HepG2 (cell line): ENCODE results near the gene UNC50. TPM values are rescaled to one million over a fixed set of nuclear protein-coding genes. Genes with fewer than 3 reads are reported as not detected.
A peak's percentile ranks its signal among the peaks of the same experiment; 100 is the strongest.

ENCODE experiments used
- ARNT2 ChIP-seq: sonication (generic); formaldehyde crosslinking; IDR thresholded peaks from 2 replicates; pipeline ENCODE4 v1.8.0; 2022; ENCODE audit warnings: mild to moderate bottlenecking, low read depth, missing genetic modification reagents, moderate library complexity
- ATF4 ChIP-seq, 2 experiments: fragments of 450-650 bp in 1 of 2; sonication (generic) in 1 of 2; formaldehyde crosslinking; IDR thresholded peaks; 2 replicates each; pipeline versions ENCODE4 v1.5.0 to v1.8.0; 2020 to 2022; ENCODE audit warnings: mild to moderate bottlenecking in 1 of 2, missing genetic modification reagents in 1 of 2
- BATF2 ChIP-seq: sonication (generic); formaldehyde crosslinking; IDR thresholded peaks from 2 replicates; pipeline ENCODE4 v1.8.0; 2022; ENCODE audit warnings: mild to moderate bottlenecking, missing genetic modification reagents, moderate library complexity
- EHMT2 ChIP-seq: fragments of 200-600 bp; sonication (generic); IDR thresholded peaks from 2 replicates; pipeline ENCODE4 v1.7.0; 2017; ENCODE audit warnings: antibody characterized with exemption, low read depth, low read length, borderline replicate concordance
- ETS1 ChIP-seq: sonication (generic); formaldehyde crosslinking; IDR thresholded peaks from 2 replicates; pipeline ENCODE4 v1.4.0; 2020; ENCODE audit warnings: missing genetic modification reagents
- FOXA1 ChIP-seq, 2 experiments: fragments of 450-650 bp in 1 of 2; sonication (generic) in 1 of 2; formaldehyde crosslinking in 1 of 2; IDR thresholded peaks; 2 replicates each; pipeline versions ENCODE4 v1.4.0 to v1.6.1; 2016 to 2020; ENCODE audit warnings: missing genetic modification reagents in 1 of 2
- GATAD2A ChIP-seq: IDR thresholded peaks from 2 replicates; pipeline ENCODE4 v1.6.1; 2016
- HNRNPL ChIP-seq: fragments of 200-400 bp; formaldehyde crosslinking; IDR thresholded peaks from 2 replicates; pipeline ENCODE4 v1.6.1; 2017; ENCODE audit warnings: mild to moderate bottlenecking, low read depth, low read length
- IKZF5 ChIP-seq: IDR thresholded peaks from 2 replicates; pipeline ENCODE4 v1.6.1; 2018; ENCODE audit warnings: missing genetic modification reagents, mild to moderate bottlenecking, missing compliant biosample characterization
- ISL2 ChIP-seq: sonication (generic); formaldehyde crosslinking; IDR thresholded peaks from 2 replicates; pipeline ENCODE4 v1.5.0; 2020; ENCODE audit warnings: missing genetic modification reagents
- KLF15 ChIP-seq: sonication (generic); formaldehyde crosslinking; IDR thresholded peaks from 2 replicates; pipeline ENCODE4 v1.8.1; 2023; ENCODE audit warnings: borderline replicate concordance, mild to moderate bottlenecking, inconsistent platforms, missing genetic modification reagents, mixed read lengths
- MTF1 ChIP-seq: sonication (generic); formaldehyde crosslinking; IDR thresholded peaks from 2 replicates; pipeline ENCODE4 v1.5.0; 2020; ENCODE audit warnings: missing genetic modification reagents
- NR2F2 ChIP-seq: IDR thresholded peaks from 2 replicates; pipeline ENCODE4 v1.6.1; 2012; ENCODE audit warnings: low read depth, inconsistent platforms, borderline replicate concordance
- RBM22 ChIP-seq: fragments of 200-400 bp; formaldehyde crosslinking; optimal IDR thresholded peaks from 2 replicates; pipeline ENCODE3; 2017; ENCODE audit warnings: mild to moderate bottlenecking, low read length, moderate library complexity
- SOX5 ChIP-seq: IDR thresholded peaks from 2 replicates; pipeline ENCODE4 v1.6.1; 2016; ENCODE audit warnings: borderline replicate concordance
- SRSF1 ChIP-seq: fragments of 200-400 bp; formaldehyde crosslinking; optimal IDR thresholded peaks from 2 replicates; pipeline ENCODE3; 2017; ENCODE audit warnings: mild to moderate bottlenecking, low read depth, low read length, moderate library complexity
- YEATS2 ChIP-seq: sonication (generic); formaldehyde crosslinking; IDR thresholded peaks from 2 replicates; pipeline ENCODE4 v1.4.0; 2020; ENCODE audit warnings: missing genetic modification reagents, borderline replicate concordance
- ZFP62 ChIP-seq: sonication (generic); formaldehyde crosslinking; IDR thresholded peaks from 2 replicates; pipeline ENCODE4 v1.4.0; 2020; ENCODE audit warnings: missing genetic modification reagents
- ZNF331 ChIP-seq: sonication (generic); formaldehyde crosslinking; IDR thresholded peaks from 2 replicates; pipeline ENCODE4 v1.4.0; 2020; ENCODE audit warnings: missing genetic modification reagents
- ZNF350 ChIP-seq: sonication (generic); formaldehyde crosslinking; IDR thresholded peaks from 2 replicates; pipeline ENCODE4 v1.4.0; 2020; ENCODE audit warnings: mild to moderate bottlenecking, low read depth, missing genetic modification reagents, borderline replicate concordance
- ZNF362 ChIP-seq: sonication (generic); formaldehyde crosslinking; IDR thresholded peaks from 2 replicates; pipeline ENCODE4 v1.4.0; 2020; ENCODE audit warnings: missing genetic modification reagents, mild to moderate bottlenecking, borderline replicate concordance
- ZNF430 ChIP-seq: sonication (generic); formaldehyde crosslinking; IDR thresholded peaks from 2 replicates; pipeline ENCODE4 v1.9.0; 2021; ENCODE audit warnings: mild to moderate bottlenecking, missing genetic modification reagents
- ZNF598 ChIP-seq: sonication (generic); formaldehyde crosslinking; IDR thresholded peaks from 2 replicates; pipeline ENCODE4 v1.5.1; 2020; ENCODE audit warnings: mild to moderate bottlenecking, missing genetic modification reagents, borderline replicate concordance
- ZNF737 ChIP-seq: sonication (generic); formaldehyde crosslinking; IDR thresholded peaks from 2 replicates; pipeline ENCODE4 v1.5.0; 2020; ENCODE audit warnings: missing genetic modification reagents, mild to moderate bottlenecking, borderline replicate concordance
- polyA plus RNA-seq, 8 experiments: library from polyadenylated mRNA; depleted of rRNA in 3 of 8; stranded (reverse) in 7 of 8; unstranded in 1 of 8; fragments of >200 nt; fragmentation: Illumina TruSeq in 4 of 8; extraction: Trizol in 4 of 8; gene quantifications; 2 replicates each; pipeline versions ENCODE4 v1.2.1 to v1.2.3, GENCODE V29; 2011 to 2016; ENCODE audit warnings: low read depth in 4 of 8, missing spikeins in 1 of 8, mixed read lengths in 1 of 8; ENCODE audit not compliant: insufficient read depth in 1 of 8
- total RNA-seq, 5 experiments: library from RNA; depleted of rRNA; stranded (reverse); fragments of >200 nt; fragmentation: Illumina TruSeq; extraction: Trizol; gene quantifications; 2 replicates each; pipeline ENCODE4 v1.2.3, GENCODE V29; 2016; ENCODE audit warnings: low read depth in 1 of 5

The UNC50 gene
- total and polyA plus RNA-seq, 2 of the 13 experiments (the other 11 are each of a cell fraction or from before 2014, with no cell fraction given), result 92.6 to 95.6 TPM

- no peak for TF ChIP-seq SRSF1
- TF ChIP-seq ZNF430 (CRISPR knock-in tag), result no peak
- peak; percentile 47; the same call in 1 of the 2 replicates for TF ChIP-seq GATAD2A (CRISPR knock-in tag)
- no peak for TF ChIP-seq ZNF331 (CRISPR knock-in tag)
- TF ChIP-seq HNRNPL, result no peak
- TF ChIP-seq KLF15 (CRISPR knock-in tag), result no peak
- TF ChIP-seq ZNF350 (CRISPR knock-in tag), result no peak
- no peak for TF ChIP-seq ZFP62 (CRISPR knock-in tag)
- no peak; the same call in 1 of the 2 replicates for TF ChIP-seq YEATS2
- TF ChIP-seq MTF1 (CRISPR knock-in tag), result no peak
- TF ChIP-seq ISL2 (CRISPR knock-in tag), result no peak
- peak; percentile 81 for TF ChIP-seq RBM22
- peak; percentile 85; the same call in 1 of the 2 replicates for TF ChIP-seq ZNF362 (CRISPR knock-in tag)
- TF ChIP-seq ZNF598 (CRISPR knock-in tag), result no peak
- TF ChIP-seq EHMT2, result no peak
- 0 out of 2 replicates have a peak, but pooled peaks have one; percentile 7 for TF ChIP-seq ARNT2
- TF ChIP-seq NR2F2, result peak; percentile 43; the same call in 1 of the 2 replicates
- TF ChIP-seq SOX5 (CRISPR knock-in tag), result no peak
- peak; percentile 35; the same call in 1 of the 2 replicates for TF ChIP-seq IKZF5
- no peak for TF ChIP-seq FOXA1 (IDR thresholded peaks at IDR 0.05)
- TF ChIP-seq FOXA1 (CRISPR knock-in tag; IDR thresholded peaks at IDR 0.05), result peak; percentile 73
- no peak for TF ChIP-seq BATF2
- TF ChIP-seq ATF4 (CRISPR knock-in tag; IDR thresholded peaks at IDR 0.05), result 0 out of 4 replicates have a peak, but pooled peaks of 1 of the 2 experiments have one; percentile 26
- TF ChIP-seq ETS1 (CRISPR knock-in tag), result no peak
- no peak for TF ChIP-seq ZNF737
These were observed 41.0 kb downstream of the UNC50 start (continued) for GRCh38 chr2:98649135-98649991.
